Ovary (tissue), 10 donors: ENCODE data around the gene ID3. TPM values are rescaled to one million over a fixed set of nuclear protein-coding genes. Genes with fewer than 3 reads are reported as not detected.
A peak's percentile ranks its signal among the peaks of the same experiment; 100 is the strongest.

Experiments
- DNase-seq, 5 donors: peaks; one replicate each; pipeline ENCODE4 v3.0.0-alpha.2; 2019 to 2020
- H3K27ac ChIP-seq, 2 donors: fragments of 200-600 bp; one replicate each; pipeline versions ENCODE4 v1.5.1 to v1.8.0; 2019 to 2022
- H3K27me3 ChIP-seq: fragments of 200-600 bp; one replicate; pipeline ENCODE4 v1.8.0; 2022
- H3K36me3 ChIP-seq: fragments of 200-600 bp; sonication (generic); one replicate; pipeline ENCODE4 v1.5.1; 2019
- H3K4me1 ChIP-seq: one replicate; pipeline ENCODE4 v1.8.1; 2013; ENCODE audit warnings: mild to moderate bottlenecking, moderate library complexity; ENCODE audit not compliant: insufficient read depth
- H3K4me3 ChIP-seq: fragments of 200-600 bp; sonication (generic); one replicate; pipeline ENCODE4 v1.5.1; 2017
- H3K9me3 ChIP-seq, 2 donors: fragments of 200-600 bp in 1 of 2; sonication (generic) in 1 of 2; one replicate each; pipeline versions ENCODE4 v1.5.1 to v1.8.1; 2013 to 2019; ENCODE audit warnings: mild to moderate bottlenecking in 1 of 2, moderate library complexity in 1 of 2
- CTCF ChIP-seq, 3 donors: fragments of 450-650 bp in 2 of 3; fragments of 200-600 bp in 1 of 3; IDR thresholded peaks; one replicate each; pipeline versions ENCODE4 v1.5.1 to v1.8.0; 2016 to 2022; ENCODE audit warnings: antibody characterized with exemption in 3 of 3, mild to moderate bottlenecking in 1 of 3
- EP300 ChIP-seq: sonication (generic); formaldehyde crosslinking; IDR thresholded peaks from one replicate; pipeline ENCODE4 v1.6.1; 2017; ENCODE audit warnings: antibody characterized with exemption
- POLR2A ChIP-seq: fragments of 450-650 bp; IDR thresholded peaks from one replicate; pipeline ENCODE4 v1.6.1; 2017; ENCODE audit warnings: antibody characterized with exemption, mild to moderate bottlenecking, moderate library complexity
- WGBS, 3 donors: extraction: QIAGEN DNeasy Blood & Tissue Kit in 1 of 3; methylation state at CpG; one replicate each; pipeline versions ENCODE4 v1.1.5 to v1.1.7; 2013 to 2017; 5-methylcytosine and 5-hydroxymethylcytosine counted together
- intact Hi-C, 4 donors: fragments of 100-400 bp; cut with DNase I; formaldehyde crosslinking; loops; one replicate each; pipeline versions ENCODE4 v1.11.0 to v1.15.1; 2022 to 2023
- long read RNA-seq, 3 donors: library from polyadenylated mRNA in 2 of 3; unstranded in 2 of 3; transcript quantifications; one replicate each; pipeline ENCODE4 v2.0.0 and lab custom pipeline, GENCODE V29; 2021 to 2026
- polyA plus RNA-seq, 2 donors: library from polyadenylated mRNA; stranded (reverse); fragments of 200-250 nt in 1 of 2; fragments of 350-450 nt in 1 of 2; fragmentation: Illumina TruSeq in 1 of 2; extraction: RNeasy Lipid Tissue Mini Kit (QIAGEN cat#74804) in 1 of 2; gene quantifications; one replicate each; pipeline ENCODE4 v1.2.3, GENCODE V29; 2013 to 2014
- total RNA-seq, 7 donors: library from RNA; depleted of rRNA in 2 of 7; stranded (reverse); fragments of >200 nt in 2 of 7; fragmentation: NEBNext Ultra II Directional in 3 of 7; extraction: Animal tissue kit (Norgen Biotek cat#: 25700) in 3 of 7; gene quantifications; one replicate each; pipeline versions ENCODE4 v1.1.0 to v1.2.4, GENCODE V29; 2016 to 2023
- donor health status: DM: no; HTN: no; CAD: no; lungs with moderate emphysema.
- donor health status: DM: no; HTN: no; CAD: no.
- donor health status: Bipolar disorder and iron deficiency.
- donor health status: DM: yes; HTN: yes; CAD: no.
- donor health status: DM: no; HTN: no; CAD: no.
- donor health status: DM: yes; HTN: yes; CAD: no.

Gene ID3, protein sequence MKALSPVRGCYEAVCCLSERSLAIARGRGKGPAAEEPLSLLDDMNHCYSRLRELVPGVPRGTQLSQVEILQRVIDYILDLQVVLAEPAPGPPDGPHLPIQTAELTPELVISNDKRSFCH
- total RNA-seq (100 to 1,000 TPM in 4 of 7 donors, 10 to 100 TPM in 3; 44.1 to 274 (median 143) TPM), polyA plus RNA-seq (100 to 1,000 TPM in 1 of 2 donors, 10 to 100 TPM in 1; 37.9 to 257 TPM)
- long read RNA-seq, donor 1, transcript ID3-201 (3 exons, 1,251 nt), result major isoform, 183 of 236 reads
- long read RNA-seq, donor 1, transcript ID3-203 (2 exons, 892 nt), result minor isoform, 6 of 236 reads
- long read RNA-seq, donor 1, partial matches to known transcripts, result 0 of 236 reads
- long read RNA-seq, donor 1, other reads (novel, unspliced or antisense), result 47 of 236 reads
- long read RNA-seq, donor 2, transcript ID3-201 (3 exons, 1,251 nt), result major isoform, 92 of 94 reads
- long read RNA-seq, donor 2, partial matches to known transcripts, result 0 of 94 reads
- long read RNA-seq, donor 2, other reads (novel, unspliced or antisense), result 0 of 94 reads
- long read RNA-seq, donor 3, transcript ID3-201 (3 exons, 1,251 nt), result major isoform, 79 of 91 reads
- long read RNA-seq, donor 3, partial matches to known transcripts, result 7 of 91 reads
- long read RNA-seq, donor 3, other reads (novel, unspliced or antisense), result 2 of 91 reads

GRCh38 chr1:23559136-23559984 lies at the start of gene ID3:
Gene ID3 (minus strand): TSS chr1:23559501. CDS start chr1:23559426, 75 bp downstream.
- TF ChIP-seq POLR2A (peak; percentile 84), EP300 (peak; percentile 51), CTCF (IDR thresholded peaks at IDR 0.05) (no peak)
- H3K4me3 ChIP-seq, result peak within 1 kb of the TSS; percentile 76
- intact Hi-C loops, result no loop called here
- H3K36me3 ChIP-seq, result no peaks in the 10 kb centered on the region
- no peaks in the 10 kb centered on the region for H3K27me3 ChIP-seq
- peak; percentile 95 to 97 (median 96) for DNase-seq
- H3K27ac ChIP-seq, result peak within 1 kb of the TSS; percentile 24 to 85
- H3K4me1 ChIP-seq, result peaks cover 30% of the 10 kb centered on the region
- WGBS, 3 donors, result 0% methylated on average over 57 of the region's 57 CpGs
- no peaks in the 10 kb centered on the region for H3K9me3 ChIP-seq

DNA sequence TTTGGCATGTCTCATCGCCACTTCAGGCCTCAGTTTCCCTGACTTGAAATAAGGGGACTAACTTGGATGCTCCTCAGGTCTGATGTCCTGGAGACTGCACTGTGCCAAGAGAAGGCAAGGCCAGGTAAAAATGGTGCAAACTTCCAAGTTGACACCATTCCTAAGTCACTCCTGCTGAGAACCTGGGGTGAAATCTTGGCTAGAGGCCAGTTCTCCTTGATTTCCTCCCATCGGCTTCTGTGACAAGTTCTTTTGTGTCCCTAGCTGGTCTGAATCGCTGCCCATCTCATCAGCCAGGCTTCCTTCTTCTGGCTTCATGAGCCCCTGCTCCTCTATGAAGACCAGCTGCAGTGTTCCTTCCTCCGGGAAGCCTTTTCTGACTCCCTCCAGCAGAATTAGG lies 48.6 kb upstream of the ID3 start:
- TF ChIP-seq POLR2A, result no peak
- intact Hi-C loops, result no loop called here
- H3K27ac ChIP-seq, result no peak overlapping the region
- 75 to 82% (median 79%) methylated on average over 4 of the region's 4 CpGs for WGBS, 3 donors
- H3K4me3 ChIP-seq, result no peak overlapping the region
- H3K27me3 ChIP-seq, result no peaks in the 10 kb centered on the region
- H3K9me3 ChIP-seq, result no peaks in the 10 kb centered on the region
- DNase-seq, result no peak
- no peaks in the 10 kb centered on the region for H3K4me1 ChIP-seq
- no peaks in the 10 kb centered on the region for H3K36me3 ChIP-seq

- no peak overlapping the region for H3K4me3 ChIP-seq
- H3K27me3 ChIP-seq, result no peaks in the 10 kb centered on the region
- H3K27ac ChIP-seq, result no peak overlapping the region
- H3K36me3 ChIP-seq, result no peaks in the 10 kb centered on the region
- H3K4me1 ChIP-seq, result no peaks in the 10 kb centered on the region
- no peaks in the 10 kb centered on the region for H3K9me3 ChIP-seq
- intact Hi-C loops, result no loop called here
- no peak for DNase-seq
- WGBS, 3 donors, result 83 to 89% (median 88%) methylated on average over 10 of the region's 10 CpGs
- TF ChIP-seq CTCF (IDR thresholded peaks at IDR 0.05) (no peak), POLR2A (no peak), EP300 (no peak)
Observed at GRCh38 chr1:23601968-23602876, 42.9 kb upstream of the ID3 start.

- H3K36me3 ChIP-seq, result no peaks in the 10 kb centered on the region
- DNase-seq, result no peak
- H3K27ac ChIP-seq, result no peak overlapping the region
- no peaks in the 10 kb centered on the region for H3K4me1 ChIP-seq
- WGBS, 3 donors, result 70 to 79% (median 78%) methylated on average over 11 of the region's 11 CpGs
- H3K27me3 ChIP-seq, result no peaks in the 10 kb centered on the region
- TF ChIP-seq CTCF (IDR thresholded peaks at IDR 0.05) (no peak), POLR2A (no peak), EP300 (no peak)
- H3K4me3 ChIP-seq, result no peak overlapping the region
- H3K9me3 ChIP-seq, result no peaks in the 10 kb centered on the region
- intact Hi-C loops, result no loop called here
Observed at GRCh38 chr1:23601135-23601967, 42.0 kb upstream of the ID3 start.
